ENCODE measurements around the gene CAMTA1.

Gene CAMTA1

GRCh38 chr1:7252411-7253117, 467.3 kb downstream of the CAMTA1 start:
- peaks cover 25% of the 10 kb centered on the region for H3K27me3 Mint-ChIP-seq
- H3K4me1 Mint-ChIP-seq (ENCODE audit: low read depth) = no peaks in the 10 kb centered on the region
- H3K36me3 Mint-ChIP-seq (ENCODE audit: low read depth) = no peaks in the 10 kb centered on the region
- DNase-seq = no peak
- H3K27ac Mint-ChIP-seq = no peak overlapping the region
- H3K4me3 Mint-ChIP-seq = no peak overlapping the region
- no peaks in the 10 kb centered on the region for H3K9me3 Mint-ChIP-seq

- H3K4me3 Mint-ChIP-seq = no peak overlapping the region
- no peaks in the 10 kb centered on the region for H3K36me3 Mint-ChIP-seq (ENCODE audit: low read depth)
- no peak for DNase-seq
- peaks cover 21% of the 10 kb centered on the region for H3K27me3 Mint-ChIP-seq
- no peak overlapping the region for H3K27ac Mint-ChIP-seq
- no peaks in the 10 kb centered on the region for H3K4me1 Mint-ChIP-seq (ENCODE audit: low read depth)
- H3K9me3 Mint-ChIP-seq = no peaks in the 10 kb centered on the region
Observed at GRCh38 chr1:7253118-7253480, 467.8 kb downstream of the CAMTA1 start.

GRCh38 chr1:7253988-7254587, 468.8 kb downstream of the CAMTA1 start:
- H3K9me3 Mint-ChIP-seq = no peaks in the 10 kb centered on the region
- no peak for DNase-seq

GRCh38 chr1:7255303-7256058, 470.2 kb downstream of the CAMTA1 start:
- H3K9me3 Mint-ChIP-seq = no peaks in the 10 kb centered on the region
- DNase-seq = no peak
- no peak overlapping the region for H3K27ac Mint-ChIP-seq
- peaks cover 18% of the 10 kb centered on the region for H3K27me3 Mint-ChIP-seq
- no peaks in the 10 kb centered on the region for H3K36me3 Mint-ChIP-seq (ENCODE audit: low read depth)
- H3K4me3 Mint-ChIP-seq = no peak overlapping the region
- no peaks in the 10 kb centered on the region for H3K4me1 Mint-ChIP-seq (ENCODE audit: low read depth)

More at GRCh38 chr1:7253988-7254587, 468.8 kb downstream of the CAMTA1 start:
- no peak overlapping the region for H3K27ac Mint-ChIP-seq
- no peaks in the 10 kb centered on the region for H3K36me3 Mint-ChIP-seq (ENCODE audit: low read depth)
- no peaks in the 10 kb centered on the region for H3K4me1 Mint-ChIP-seq (ENCODE audit: low read depth)
- no peak overlapping the region for H3K4me3 Mint-ChIP-seq
- peaks cover 18% of the 10 kb centered on the region for H3K27me3 Mint-ChIP-seq

GRCh38 chr1:7256526-7256925, 471.3 kb downstream of the CAMTA1 start:
- peaks cover 18% of the 10 kb centered on the region for H3K27me3 Mint-ChIP-seq
- no peaks in the 10 kb centered on the region for H3K9me3 Mint-ChIP-seq
- H3K36me3 Mint-ChIP-seq (ENCODE audit: low read depth) = no peaks in the 10 kb centered on the region
- H3K27ac Mint-ChIP-seq = no peak overlapping the region
- DNase-seq = no peak
- H3K4me3 Mint-ChIP-seq = no peak overlapping the region
- no peaks in the 10 kb centered on the region for H3K4me1 Mint-ChIP-seq (ENCODE audit: low read depth)

DNA sequence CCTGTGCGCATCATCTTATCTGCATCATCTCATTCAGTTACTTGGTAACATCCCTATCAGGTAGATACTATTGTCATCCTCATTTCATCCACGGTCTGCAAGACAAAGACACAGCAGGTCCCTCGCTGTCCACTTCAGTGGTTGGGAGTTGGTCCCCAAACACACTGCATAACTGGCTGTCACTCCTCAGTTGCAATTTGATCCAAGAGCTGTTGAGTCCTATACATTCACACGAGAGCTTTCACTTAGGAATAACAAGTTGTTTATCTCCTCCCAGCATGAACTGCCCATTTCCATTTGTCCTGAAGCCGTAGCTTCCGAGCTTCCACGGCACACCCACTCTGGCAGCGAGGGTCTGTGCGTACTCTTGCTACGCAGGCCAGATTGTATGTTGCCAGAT, 472.0 kb downstream of the CAMTA1 start:
- H3K36me3 Mint-ChIP-seq (ENCODE audit: low read depth) = no peaks in the 10 kb centered on the region
- no peak overlapping the region for H3K4me3 Mint-ChIP-seq
- no peaks in the 10 kb centered on the region for H3K9me3 Mint-ChIP-seq
- H3K4me1 Mint-ChIP-seq (ENCODE audit: low read depth) = no peaks in the 10 kb centered on the region
- H3K27ac Mint-ChIP-seq = no peak overlapping the region
- DNase-seq = no peak
- peaks cover 18% of the 10 kb centered on the region for H3K27me3 Mint-ChIP-seq

DNA sequence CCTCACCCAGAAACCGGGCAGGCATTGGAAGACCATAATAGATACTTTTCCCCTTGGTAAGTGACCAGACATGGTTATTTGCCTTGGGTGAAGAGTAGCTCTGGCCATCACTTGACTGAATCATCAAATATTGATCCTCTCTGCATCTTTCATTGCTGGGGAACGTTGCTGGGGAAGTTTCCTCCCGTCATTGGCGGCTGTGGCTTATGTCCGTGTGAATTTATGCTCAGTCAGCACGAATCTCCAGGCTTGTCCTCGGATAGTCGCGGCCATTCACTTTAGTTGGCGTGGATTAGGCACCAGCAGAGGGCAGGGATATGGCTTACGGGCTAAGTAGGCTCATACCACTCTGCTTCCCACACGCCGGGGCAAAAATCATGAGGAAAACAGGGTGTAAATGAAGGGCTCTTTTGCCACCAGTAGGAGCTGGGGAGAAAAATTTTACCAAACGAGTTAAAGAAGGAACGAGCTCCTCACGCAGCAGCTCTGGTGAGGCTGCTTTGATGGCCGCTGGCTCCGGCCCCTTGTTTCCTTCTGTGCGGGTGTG, 473.4 kb downstream of the CAMTA1 start:
- Mint-ChIP-seq H3K36me3 (ENCODE audit: low read depth) (no peaks in the 10 kb centered on the region), H3K9me3 (no peaks in the 10 kb centered on the region), H3K27ac (no peak overlapping the region), H3K4me3 (no peak overlapping the region), H3K4me1 (ENCODE audit: low read depth) (no peaks in the 10 kb centered on the region), H3K27me3 (peaks cover 22% of the 10 kb centered on the region)
- no peak for DNase-seq

DNA sequence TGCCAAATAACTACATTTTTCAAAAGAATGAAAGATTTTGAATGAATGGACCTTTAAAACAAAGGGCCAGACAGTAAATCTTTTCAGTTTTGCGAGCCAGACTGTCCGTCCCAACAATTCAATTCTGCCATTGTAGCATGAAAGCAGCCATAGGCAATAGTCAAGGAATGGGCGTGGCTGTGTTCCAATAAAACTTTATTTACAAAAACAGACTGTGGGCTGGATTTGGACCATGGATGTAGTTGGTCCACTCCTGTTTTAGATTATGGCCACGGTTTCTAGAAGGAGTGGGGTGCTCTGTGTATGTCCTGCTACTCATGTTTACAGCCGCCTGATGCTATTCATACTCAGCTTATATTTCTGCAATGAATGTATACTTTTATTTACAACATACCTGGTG, 474.7 kb downstream of the CAMTA1 start:
- H3K36me3 Mint-ChIP-seq (ENCODE audit: low read depth) = no peaks in the 10 kb centered on the region
- no peak overlapping the region for H3K4me3 Mint-ChIP-seq
- no peaks in the 10 kb centered on the region for H3K9me3 Mint-ChIP-seq
- H3K4me1 Mint-ChIP-seq (ENCODE audit: low read depth) = no peaks in the 10 kb centered on the region
- no peak overlapping the region for H3K27ac Mint-ChIP-seq
- DNase-seq = no peak
- H3K27me3 Mint-ChIP-seq = peaks cover 27% of the 10 kb centered on the region

DNA sequence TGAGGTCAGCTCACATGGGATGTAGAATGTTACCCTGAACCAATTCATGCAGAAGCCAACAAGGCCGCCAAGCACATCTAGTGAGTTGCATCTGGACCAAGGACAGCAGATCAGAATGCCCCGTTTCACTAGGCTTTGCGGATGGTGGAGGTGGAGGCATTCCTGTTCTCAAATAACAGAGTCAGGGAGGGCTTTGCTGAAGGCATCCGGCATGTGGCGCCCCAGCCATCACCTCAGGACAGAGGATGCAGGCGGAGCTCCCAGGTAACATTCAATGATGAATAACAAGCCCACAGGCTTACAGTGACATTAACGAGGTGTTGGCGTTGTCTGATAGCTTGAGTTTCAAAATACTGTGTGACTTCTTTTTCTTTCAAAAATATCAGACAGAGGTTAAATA, 476.2 kb downstream of the CAMTA1 start:
- H3K36me3 Mint-ChIP-seq (ENCODE audit: low read depth) = no peaks in the 10 kb centered on the region
- peaks cover 33% of the 10 kb centered on the region for H3K27me3 Mint-ChIP-seq
- no peaks in the 10 kb centered on the region for H3K4me1 Mint-ChIP-seq (ENCODE audit: low read depth)
- no peaks in the 10 kb centered on the region for H3K9me3 Mint-ChIP-seq
- H3K4me3 Mint-ChIP-seq = no peak overlapping the region
- DNase-seq = no peak
- no peak overlapping the region for H3K27ac Mint-ChIP-seq

GRCh38 chr1:7262611-7263010, 477.4 kb downstream of the CAMTA1 start:
- no peaks in the 10 kb centered on the region for H3K9me3 Mint-ChIP-seq
- peaks cover 33% of the 10 kb centered on the region for H3K27me3 Mint-ChIP-seq
- no peak overlapping the region for H3K27ac Mint-ChIP-seq
- H3K4me1 Mint-ChIP-seq (ENCODE audit: low read depth) = no peaks in the 10 kb centered on the region
- no peak for DNase-seq
- no peak overlapping the region for H3K4me3 Mint-ChIP-seq
- no peaks in the 10 kb centered on the region for H3K36me3 Mint-ChIP-seq (ENCODE audit: low read depth)

- H3K4me1 Mint-ChIP-seq (ENCODE audit: low read depth) = no peaks in the 10 kb centered on the region
- no peak for DNase-seq
- H3K4me3 Mint-ChIP-seq = no peak overlapping the region
- peaks cover 36% of the 10 kb centered on the region for H3K27me3 Mint-ChIP-seq
- H3K27ac Mint-ChIP-seq = no peak overlapping the region
- no peaks in the 10 kb centered on the region for H3K36me3 Mint-ChIP-seq (ENCODE audit: low read depth)
- H3K9me3 Mint-ChIP-seq = peaks cover 6% of the 10 kb centered on the region
Observed at GRCh38 chr1:7263021-7263960, 478.0 kb downstream of the CAMTA1 start.

DNA sequence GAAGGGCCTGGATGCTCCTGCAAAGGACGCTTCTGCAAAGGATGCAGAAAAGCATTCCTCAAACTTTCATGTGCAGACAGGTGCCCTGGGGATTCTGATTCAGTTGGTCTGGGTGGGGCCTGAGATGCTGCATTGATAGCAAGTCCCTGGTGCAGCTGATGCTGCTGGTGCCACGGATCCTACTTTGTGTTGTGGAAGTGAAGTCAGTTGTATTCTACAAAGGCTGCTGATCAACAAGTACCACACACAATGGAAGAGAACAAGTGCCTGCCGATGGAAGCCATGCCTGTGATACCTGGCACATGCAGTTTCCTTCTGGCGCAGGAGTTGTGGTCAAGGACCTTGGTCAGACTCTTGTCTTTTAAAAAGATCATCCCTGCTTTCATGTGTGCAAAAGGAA, 478.8 kb downstream of the CAMTA1 start:
- Mint-ChIP-seq H3K9me3 (peaks cover 11% of the 10 kb centered on the region), H3K27me3 (peaks cover 33% of the 10 kb centered on the region), H3K4me1 (ENCODE audit: low read depth) (no peaks in the 10 kb centered on the region), H3K4me3 (no peak overlapping the region), H3K27ac (no peak overlapping the region), H3K36me3 (ENCODE audit: low read depth) (no peaks in the 10 kb centered on the region)
- DNase-seq = no peak

DNA sequence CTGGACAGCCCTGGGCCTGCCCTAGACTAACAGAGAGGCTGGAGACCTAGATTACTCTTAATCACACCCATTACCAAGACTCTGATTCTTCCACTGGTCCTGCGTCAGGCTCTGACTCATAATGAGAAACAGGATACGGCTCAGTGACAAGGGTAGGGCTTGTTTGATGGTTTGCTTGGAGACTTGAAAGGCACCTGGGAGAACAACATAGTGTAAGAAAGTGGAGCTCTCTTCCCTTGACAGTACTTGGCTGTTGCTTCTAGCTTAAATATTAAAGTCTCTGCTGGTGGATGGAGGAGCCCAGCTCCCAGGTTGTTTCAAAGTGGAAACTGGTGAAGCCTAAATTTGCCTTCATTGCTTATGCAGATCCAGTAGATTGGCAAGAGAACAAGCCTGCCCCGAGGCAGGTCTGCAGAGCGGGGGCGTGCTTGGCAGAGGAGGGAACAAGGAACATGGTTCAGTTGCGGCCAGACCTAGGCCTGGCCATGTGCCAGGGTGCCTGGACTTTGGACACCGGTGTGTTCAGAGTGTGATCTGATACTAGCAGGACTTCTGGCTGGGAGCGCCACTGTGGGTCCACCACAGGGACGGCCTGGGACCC, 480.6 kb downstream of the CAMTA1 start:
- no peak for DNase-seq
- Mint-ChIP-seq H3K9me3 (peaks cover 17% of the 10 kb centered on the region), H3K4me3 (no peak overlapping the region), H3K36me3 (ENCODE audit: low read depth) (no peaks in the 10 kb centered on the region), H3K27ac (no peak overlapping the region), H3K27me3 (peaks cover 41% of the 10 kb centered on the region), H3K4me1 (ENCODE audit: low read depth) (no peaks in the 10 kb centered on the region)

- Mint-ChIP-seq H3K36me3 (ENCODE audit: low read depth) (no peaks in the 10 kb centered on the region), H3K9me3 (peaks cover 17% of the 10 kb centered on the region), H3K27me3 (peaks cover 43% of the 10 kb centered on the region), H3K27ac (no peak overlapping the region), H3K4me1 (ENCODE audit: low read depth) (no peaks in the 10 kb centered on the region), H3K4me3 (no peak overlapping the region)
- DNase-seq = no peak
Observed at GRCh38 chr1:7266561-7266960, 481.3 kb downstream of the CAMTA1 start.
